GM19324 (cell line): ENCODE measurements around the gene CAMK2B.

Experiments
- ATAC-seq: cut with Tn5 transposase; IDR thresholded peaks from one replicate; pipeline ENCODE4 v1.9.1; 2021; ENCODE audit warnings: mild to moderate bottlenecking, moderate library complexity; ENCODE audit not compliant: unreplicated experiment, low FRiP score

The CAMK2B gene

GRCh38 chr7:44235582-44236332 is 89.6 kb downstream of the CAMK2B start:
- ATAC-seq, result no peak

DNA sequence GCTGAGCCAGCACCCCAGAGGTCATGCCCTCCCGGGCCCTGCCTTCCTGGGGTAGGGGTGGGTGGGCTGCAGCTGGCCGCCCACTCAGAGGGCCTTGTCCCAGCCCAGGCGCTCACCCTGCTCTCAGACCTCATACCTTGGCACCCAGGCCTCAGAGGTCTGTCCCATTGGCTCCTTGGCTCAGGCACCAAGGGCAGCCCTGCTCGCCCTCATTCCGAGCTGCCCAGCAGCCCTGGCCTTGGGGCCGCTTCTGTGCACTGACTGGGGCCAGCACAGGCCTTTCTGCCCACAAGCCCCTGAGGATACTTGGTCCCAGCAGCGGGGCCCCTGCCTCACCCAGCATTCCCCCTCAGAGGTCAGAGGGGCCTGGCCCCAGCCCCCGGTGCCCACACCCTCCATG is 90.3 kb downstream of the CAMK2B start:
- ATAC-seq, result no peak

DNA sequence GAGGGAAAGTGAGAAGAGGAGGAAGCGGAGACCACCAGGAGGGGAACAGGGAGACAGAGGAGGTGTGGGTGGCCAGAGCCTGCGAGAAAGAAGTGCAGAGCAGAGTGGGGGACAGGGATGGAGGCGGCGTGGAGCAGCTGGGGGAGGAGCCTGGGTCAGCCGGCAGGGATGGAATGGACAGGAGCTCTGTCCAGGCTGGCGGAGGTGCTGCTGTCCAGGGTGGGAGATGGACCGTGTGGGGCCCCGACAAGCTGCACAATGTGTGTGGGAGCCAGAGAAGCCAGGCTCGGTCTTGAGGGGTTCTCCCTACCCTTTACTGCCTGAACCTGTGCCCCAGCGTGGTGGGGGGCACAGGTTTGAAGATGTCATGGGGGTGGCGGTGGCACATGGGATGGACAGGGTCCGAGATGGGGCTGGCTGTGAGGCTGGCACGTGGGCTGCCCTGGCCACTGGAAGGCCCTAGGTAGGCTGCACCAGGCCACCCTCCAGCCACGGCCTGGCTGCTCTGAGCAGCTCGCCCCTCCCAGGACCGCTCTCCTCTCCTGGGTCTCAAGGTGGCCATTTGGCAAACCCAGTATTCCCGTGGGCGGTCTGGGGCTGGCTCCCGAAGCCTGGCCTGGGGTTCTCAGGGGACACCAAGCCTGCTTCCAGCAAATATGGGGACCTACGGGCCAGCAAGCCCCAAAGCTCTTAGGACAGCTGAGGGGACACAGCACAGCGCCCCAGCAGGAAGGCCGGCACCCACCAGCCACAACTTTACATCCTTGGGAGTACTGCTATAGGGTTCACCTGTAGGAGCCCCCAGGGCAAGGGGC is 92.3 kb downstream of the CAMK2B start:
- ATAC-seq, result no peak

DNA sequence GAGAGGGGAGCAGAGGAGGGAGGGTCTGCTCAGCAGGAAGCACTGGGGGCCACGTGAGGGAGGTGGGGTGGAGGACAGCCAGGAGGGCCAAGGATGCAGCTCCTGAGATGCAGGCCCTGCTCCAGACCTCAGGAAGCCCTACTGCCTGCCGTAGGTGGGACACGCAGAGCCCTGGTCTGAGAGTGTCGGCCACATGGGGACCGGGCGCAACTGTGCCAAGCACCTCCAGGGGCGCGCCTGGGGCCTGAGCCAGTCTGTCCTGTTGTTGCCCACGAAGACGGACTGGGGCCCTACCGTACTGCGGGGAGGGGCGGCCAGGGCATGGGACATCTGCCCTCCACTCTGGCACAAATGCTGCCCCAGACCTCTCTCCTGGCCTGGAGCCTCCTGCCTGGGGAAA is 93.0 kb downstream of the CAMK2B start:
- ATAC-seq, result no peak

GRCh38 chr7:44231088-44231487 is 94.3 kb downstream of the CAMK2B start:
- ATAC-seq, result no peak

- no peak for ATAC-seq
These were observed 95.1 kb downstream of the CAMK2B start for GRCh38 chr7:44230286-44230685.

GRCh38 chr7:44229546-44230105 is 95.8 kb downstream of the CAMK2B start:
- ATAC-seq, result no peak

DNA sequence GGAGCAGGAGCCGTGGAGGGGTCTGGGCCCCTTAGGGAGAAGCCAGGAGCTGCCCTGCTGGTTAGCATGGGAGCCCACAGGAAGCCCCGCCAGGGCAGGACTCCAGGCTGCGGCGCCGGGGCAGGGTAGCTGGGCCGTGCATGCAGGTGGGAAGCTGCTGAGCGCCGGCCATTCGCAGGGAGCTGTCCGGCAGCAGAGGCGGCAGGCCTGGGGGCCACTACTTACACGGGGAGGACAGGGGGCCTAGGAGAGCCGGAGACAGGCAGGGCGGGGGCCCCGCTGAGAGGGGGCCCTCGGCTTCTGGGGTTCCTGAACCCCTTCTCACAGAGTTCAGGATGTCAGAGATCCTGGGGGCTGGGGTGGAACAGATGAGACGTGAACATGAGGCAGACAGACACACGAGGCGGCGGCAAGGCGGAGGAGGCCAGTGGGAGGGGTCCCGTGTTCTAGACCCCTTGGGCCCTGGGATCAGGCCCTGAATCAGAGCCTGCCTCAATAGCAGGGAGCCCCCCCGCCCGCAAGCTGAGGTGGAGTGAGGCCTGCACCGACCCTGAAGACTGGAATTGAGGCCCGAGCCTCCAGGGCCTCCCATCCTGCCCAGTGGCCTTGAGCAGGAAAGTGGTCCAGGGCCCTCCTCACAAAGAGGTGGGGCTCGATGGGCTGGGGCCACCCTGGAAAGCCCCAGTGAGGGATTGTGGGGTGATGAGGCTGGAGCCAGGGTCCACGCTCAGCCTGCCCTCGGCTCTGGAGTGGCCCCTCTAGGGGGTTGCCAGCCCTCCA is 96.6 kb downstream of the CAMK2B start:
- ATAC-seq, result no peak

- ATAC-seq, result no peak
These were observed 97.5 kb downstream of the CAMK2B start for GRCh38 chr7:44227911-44228310.

- no peak for ATAC-seq
These were observed 99.0 kb downstream of the CAMK2B start for GRCh38 chr7:44226396-44226753.

DNA sequence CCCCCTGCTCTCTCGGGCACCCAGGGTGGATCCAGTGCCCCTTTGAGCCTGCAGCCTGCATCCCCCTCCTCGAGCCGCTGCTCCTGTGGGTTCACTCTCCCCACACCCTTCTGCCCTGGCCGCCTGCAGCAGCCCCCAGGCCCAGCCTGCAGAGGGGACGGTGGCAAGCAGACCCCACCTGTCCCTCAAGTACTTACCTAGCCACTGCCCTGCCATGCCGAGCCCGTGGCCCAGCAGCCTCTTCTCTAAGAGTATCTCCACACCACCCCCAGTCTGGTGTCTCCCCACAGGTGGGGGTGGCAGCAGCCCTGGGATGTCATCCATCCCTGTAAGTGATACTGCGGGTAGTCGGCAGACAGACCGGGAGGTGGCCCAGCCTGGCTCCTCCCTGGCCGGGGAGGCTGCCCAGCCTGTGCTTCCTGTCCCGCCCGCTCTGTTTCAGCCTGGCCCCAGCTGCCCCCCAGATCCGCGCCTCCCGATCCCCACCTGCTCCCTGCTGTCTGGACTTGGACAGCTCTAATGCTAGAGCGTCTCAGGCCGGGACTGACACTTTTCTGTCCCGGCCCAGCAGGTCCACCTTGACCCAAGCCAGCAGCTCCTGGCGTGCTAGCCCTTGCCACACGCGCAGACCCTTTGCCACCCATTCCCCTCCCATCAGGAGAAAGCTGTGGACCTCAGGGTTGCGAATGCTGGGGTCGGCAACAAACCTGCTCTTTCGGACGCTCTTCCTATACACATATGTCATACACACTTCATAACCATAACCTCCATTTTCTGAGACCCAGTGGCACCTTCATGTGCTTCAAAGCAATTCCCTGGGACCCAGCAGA is 99.6 kb downstream of the CAMK2B start:
- ATAC-seq, result no peak

DNA sequence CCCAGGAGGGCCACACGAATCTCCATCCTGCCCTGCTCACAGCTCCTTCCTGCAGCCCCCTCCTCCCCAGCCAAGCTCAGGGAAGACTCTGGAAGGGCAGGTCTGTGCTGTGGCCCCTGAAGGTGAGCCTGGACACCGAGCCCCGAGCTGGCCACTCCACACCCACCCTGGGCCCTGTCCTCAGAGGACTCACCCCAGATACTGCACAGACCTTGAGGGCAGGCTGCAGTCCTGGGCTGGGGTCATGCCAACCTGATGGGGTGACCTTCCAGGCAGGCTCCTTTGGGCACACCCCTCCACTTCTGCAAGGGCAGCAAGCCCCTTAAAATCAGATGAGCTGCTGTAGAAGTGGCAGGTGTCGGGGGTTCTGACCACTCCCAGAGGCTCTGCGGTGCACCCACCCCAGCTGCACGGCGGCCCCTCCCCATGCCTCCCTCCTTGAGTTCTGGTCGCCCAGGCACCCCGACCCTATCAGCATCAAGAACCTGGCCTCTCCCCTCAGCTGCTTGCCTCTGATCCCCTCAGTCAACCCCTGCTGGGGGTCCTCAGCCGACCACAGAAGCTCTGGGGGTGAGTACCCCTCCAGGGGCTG is 100.3 kb downstream of the CAMK2B start:
- no peak for ATAC-seq

DNA sequence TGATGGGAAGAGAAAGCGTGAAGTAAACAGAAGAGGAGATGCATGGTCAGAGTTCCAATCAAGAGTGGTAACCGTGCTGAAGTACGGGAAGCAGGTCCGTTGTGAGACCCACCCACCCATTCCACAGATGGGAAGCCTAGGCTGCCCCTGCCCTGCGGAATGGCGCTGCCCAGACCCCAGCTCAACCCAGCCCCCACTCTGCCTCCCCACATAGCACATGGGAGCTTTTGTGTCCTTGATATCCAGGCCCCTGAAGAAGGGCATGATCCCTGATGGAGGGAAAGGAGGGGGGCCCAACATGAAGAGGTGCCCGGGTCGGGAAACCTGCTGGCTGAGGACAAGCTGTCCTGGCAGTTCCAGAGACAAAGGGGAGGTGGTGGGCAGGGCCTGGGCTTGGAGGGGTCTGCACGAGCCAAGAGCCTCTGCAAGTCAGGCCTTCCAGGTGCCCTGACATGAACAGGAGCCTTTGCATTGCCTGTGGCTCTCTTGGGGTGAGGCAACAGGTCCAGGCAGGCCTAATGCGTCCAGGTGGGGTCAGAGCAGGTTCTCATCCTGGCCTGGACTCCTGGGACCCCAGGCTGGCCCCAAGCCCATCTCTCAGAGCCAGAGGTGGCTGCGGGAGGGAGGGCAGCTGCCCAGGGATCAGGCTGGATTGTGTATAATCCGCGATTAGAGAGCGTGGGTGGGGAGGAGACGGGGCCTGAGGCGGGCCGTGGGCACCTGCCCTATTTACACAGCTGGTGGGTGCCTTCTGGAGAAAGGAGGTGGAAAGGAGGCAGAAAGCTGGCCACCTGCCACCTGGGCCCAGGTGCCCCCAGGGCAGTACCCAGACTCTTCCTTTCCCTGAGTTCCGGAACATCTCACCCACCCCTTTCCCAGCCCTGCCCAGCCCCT is 101.1 kb downstream of the CAMK2B start:
- no peak for ATAC-seq

GRCh38 chr7:44223362-44224079 is 101.9 kb downstream of the CAMK2B start:
- ATAC-seq, result no peak

DNA sequence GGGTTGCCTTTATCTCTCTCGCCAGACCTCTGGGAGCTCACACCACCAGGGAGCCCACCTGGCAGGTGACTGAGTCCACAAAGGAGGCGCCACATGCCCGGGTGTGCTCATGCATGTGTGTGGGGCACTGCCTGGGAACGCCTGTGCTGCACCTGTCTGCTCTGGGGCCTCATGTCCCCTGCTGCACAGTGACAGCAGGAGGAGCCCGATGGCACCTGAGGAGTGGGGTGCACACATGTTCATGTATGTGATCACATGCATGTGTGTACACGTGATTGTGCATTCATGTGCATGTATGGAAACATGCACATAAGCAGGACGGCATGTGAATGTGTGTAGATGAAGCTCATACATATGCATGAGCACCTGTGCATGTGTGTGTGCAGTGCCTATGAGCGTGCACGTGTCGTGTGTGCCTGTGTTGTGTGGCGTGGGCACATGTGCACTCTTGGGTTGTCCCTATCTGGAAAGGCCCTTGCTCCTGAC is 102.6 kb downstream of the CAMK2B start:
- ATAC-seq, result no peak

- ATAC-seq, result no peak
These were observed 103.3 kb downstream of the CAMK2B start for GRCh38 chr7:44222074-44222473.

DNA sequence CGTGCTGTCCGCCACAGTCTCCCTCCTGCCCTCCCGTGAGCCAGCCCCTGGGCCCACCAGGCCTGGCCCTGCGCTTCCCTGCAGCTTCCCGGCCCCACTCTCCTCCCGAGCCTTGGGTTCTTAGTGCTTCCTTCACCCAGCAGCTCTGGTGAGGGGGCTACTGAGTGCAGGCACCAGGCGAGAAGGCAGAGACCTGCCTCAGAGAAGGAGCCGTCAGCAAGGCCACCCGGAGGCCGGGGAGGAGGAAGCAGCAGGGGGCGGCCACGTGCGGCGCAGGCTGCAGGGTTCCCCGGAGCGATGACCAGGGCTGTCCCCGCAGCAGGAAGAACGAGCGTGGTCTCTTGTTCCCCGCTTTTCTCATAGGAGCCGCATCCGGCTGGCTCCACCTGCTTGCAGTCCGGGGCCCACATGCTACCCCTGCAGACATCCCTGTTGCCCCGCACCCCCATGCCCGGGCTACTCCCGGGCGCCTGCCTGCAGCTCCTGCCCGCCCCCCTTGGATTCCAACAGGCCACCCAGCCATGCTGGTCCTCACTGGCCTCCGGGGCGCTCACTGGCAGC is 104.1 kb downstream of the CAMK2B start:
- ATAC-seq, result no peak
